Dendritic cell treated with granulocyte-macrophage colony-stimulating factor and Interleukin-4, amounts not matched to agents 40 ng/mL and 50 ng/mL, for 4 days (primary cell): ENCODE results near the gene TRIP13.
"Not testable (repeated sequence)": the region's sequence is repeated elsewhere in the genome, so short reads cannot be mapped to it uniquely, and the experiment has no call there.

Experiments used
- H3K27ac Mint-ChIP-seq: one replicate; pipeline ENCODE4 v1.8.0; 2022; ENCODE audit warnings: mild to moderate bottlenecking, mixed read lengths
- H3K27me3 Mint-ChIP-seq: one replicate; pipeline ENCODE4 v1.8.0; 2022; ENCODE audit warnings: mild to moderate bottlenecking, mixed read lengths
- H3K36me3 Mint-ChIP-seq: one replicate; pipeline ENCODE4 v1.8.0; 2022; ENCODE audit warnings: low read depth, mixed read lengths
- H3K4me1 Mint-ChIP-seq: one replicate; pipeline ENCODE4 v1.8.0; 2022; ENCODE audit warnings: low read depth, mixed read lengths
- H3K4me3 Mint-ChIP-seq: one replicate; pipeline ENCODE4 v1.8.0; 2022; ENCODE audit warnings: mild to moderate bottlenecking, moderate library complexity, mixed read lengths
- H3K9me3 Mint-ChIP-seq: one replicate; pipeline ENCODE4 v1.8.0; 2022; ENCODE audit warnings: mixed read lengths
- intact Hi-C: fragments of 100-400 bp; cut with micrococcal nuclease; formaldehyde crosslinking; loops from one replicate; pipeline ENCODE4 v1.15.0; 2022

Gene TRIP13

DNA sequence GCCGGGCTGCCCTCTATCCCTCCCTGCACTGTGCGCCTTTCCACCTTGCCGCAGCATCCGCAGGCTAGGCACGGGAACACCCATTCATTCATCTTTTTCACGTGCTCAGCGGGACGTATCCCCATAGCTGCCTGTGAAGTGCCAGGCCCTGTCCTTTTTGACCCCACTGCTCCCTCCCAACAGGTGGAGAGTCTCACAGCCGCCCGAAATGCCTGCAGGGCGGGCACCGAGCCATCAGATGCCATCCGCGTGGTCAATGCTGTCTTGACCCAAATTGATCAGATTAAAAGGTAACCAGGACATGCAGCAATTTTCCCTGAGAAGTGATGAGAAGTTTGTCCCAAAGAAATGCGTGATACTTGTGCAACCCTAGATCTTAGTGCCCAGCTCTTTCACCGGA is 15.5 kb downstream of the TRIP13 start:
- intact Hi-C loops = no loop called here
- no peaks in the 10 kb centered on the region for H3K27me3 Mint-ChIP-seq
- no peak overlapping the region for H3K27ac Mint-ChIP-seq
- no peaks in the 10 kb centered on the region for H3K4me1 Mint-ChIP-seq
- no peak overlapping the region for H3K4me3 Mint-ChIP-seq
- H3K36me3 Mint-ChIP-seq = peaks cover 10% of the 10 kb centered on the region
- no peaks in the 10 kb centered on the region for H3K9me3 Mint-ChIP-seq

- no peaks in the 10 kb centered on the region for H3K27me3 Mint-ChIP-seq
- no peaks in the 10 kb centered on the region for H3K4me1 Mint-ChIP-seq
- intact Hi-C loops = no loop called here
- peaks cover 10% of the 10 kb centered on the region for H3K36me3 Mint-ChIP-seq
- no peak overlapping the region for H3K27ac Mint-ChIP-seq
- no peaks in the 10 kb centered on the region for H3K9me3 Mint-ChIP-seq
- no peak overlapping the region for H3K4me3 Mint-ChIP-seq
These were observed 16.4 kb downstream of the TRIP13 start for GRCh38 chr5:909086-909485.

- no peaks in the 10 kb centered on the region for H3K27me3 Mint-ChIP-seq
- no peak overlapping the region for H3K27ac Mint-ChIP-seq
These were observed 17.5 kb downstream of the TRIP13 start for GRCh38 chr5:909994-910768.

GRCh38 chr5:910769-911160 is 18.1 kb downstream of the TRIP13 start:
- no peak overlapping the region for H3K27ac Mint-ChIP-seq
- no peaks in the 10 kb centered on the region for H3K4me1 Mint-ChIP-seq
- no peaks in the 10 kb centered on the region for H3K27me3 Mint-ChIP-seq
- H3K36me3 Mint-ChIP-seq = peaks cover 11% of the 10 kb centered on the region
- H3K9me3 Mint-ChIP-seq = no peaks in the 10 kb centered on the region
- no peak overlapping the region for H3K4me3 Mint-ChIP-seq
- intact Hi-C loops = no loop called here

More at GRCh38 chr5:909994-910768, 17.5 kb downstream of the TRIP13 start:
- Mint-ChIP-seq H3K9me3 (no peaks in the 10 kb centered on the region), H3K36me3 (peaks cover 11% of the 10 kb centered on the region), H3K4me1 (no peaks in the 10 kb centered on the region), H3K4me3 (no peak overlapping the region)
- intact Hi-C loops = no loop called here

GRCh38 chr5:911601-912000 is 18.9 kb downstream of the TRIP13 start:
- no peaks in the 10 kb centered on the region for H3K27me3 Mint-ChIP-seq
- no peak overlapping the region for H3K4me3 Mint-ChIP-seq
- H3K27ac Mint-ChIP-seq = no peak overlapping the region
- H3K36me3 Mint-ChIP-seq = peaks cover 11% of the 10 kb centered on the region
- no peaks in the 10 kb centered on the region for H3K9me3 Mint-ChIP-seq
- intact Hi-C loops = no loop called here
- H3K4me1 Mint-ChIP-seq = no peaks in the 10 kb centered on the region

GRCh38 chr5:912280-913091 is 19.8 kb downstream of the TRIP13 start:
- intact Hi-C loops = no loop called here
- Mint-ChIP-seq H3K4me1 (no peaks in the 10 kb centered on the region), H3K27me3 (no peaks in the 10 kb centered on the region), H3K9me3 (no peaks in the 10 kb centered on the region), H3K27ac (no peak overlapping the region), H3K4me3 (no peak overlapping the region), H3K36me3 (peaks cover 11% of the 10 kb centered on the region)

GRCh38 chr5:914174-914573 is 21.5 kb downstream of the TRIP13 start:
- Mint-ChIP-seq H3K36me3 (peaks cover 11% of the 10 kb centered on the region), H3K27me3 (no peaks in the 10 kb centered on the region), H3K27ac (no peak overlapping the region), H3K4me3 (no peak overlapping the region), H3K9me3 (no peaks in the 10 kb centered on the region), H3K4me1 (no peaks in the 10 kb centered on the region)
- intact Hi-C loops = no loop called here

- H3K4me1 Mint-ChIP-seq = no peaks in the 10 kb centered on the region
- H3K9me3 Mint-ChIP-seq = no peaks in the 10 kb centered on the region
- H3K4me3 Mint-ChIP-seq = no peak overlapping the region
- H3K27ac Mint-ChIP-seq = no peak overlapping the region
- H3K27me3 Mint-ChIP-seq = no peaks in the 10 kb centered on the region
- peaks cover 11% of the 10 kb centered on the region for H3K36me3 Mint-ChIP-seq
- intact Hi-C loops = no loop called here
These were observed 21.9 kb downstream of the TRIP13 start for GRCh38 chr5:914612-915011.

GRCh38 chr5:915346-915745 is 22.7 kb downstream of the TRIP13 start:
- H3K27ac Mint-ChIP-seq, H3K27me3 Mint-ChIP-seq, H3K9me3 Mint-ChIP-seq, H3K4me1 Mint-ChIP-seq, H3K4me3 Mint-ChIP-seq, intact Hi-C loops: not testable (repeated sequence)
- peaks cover 11% of the 10 kb centered on the region for H3K36me3 Mint-ChIP-seq

DNA sequence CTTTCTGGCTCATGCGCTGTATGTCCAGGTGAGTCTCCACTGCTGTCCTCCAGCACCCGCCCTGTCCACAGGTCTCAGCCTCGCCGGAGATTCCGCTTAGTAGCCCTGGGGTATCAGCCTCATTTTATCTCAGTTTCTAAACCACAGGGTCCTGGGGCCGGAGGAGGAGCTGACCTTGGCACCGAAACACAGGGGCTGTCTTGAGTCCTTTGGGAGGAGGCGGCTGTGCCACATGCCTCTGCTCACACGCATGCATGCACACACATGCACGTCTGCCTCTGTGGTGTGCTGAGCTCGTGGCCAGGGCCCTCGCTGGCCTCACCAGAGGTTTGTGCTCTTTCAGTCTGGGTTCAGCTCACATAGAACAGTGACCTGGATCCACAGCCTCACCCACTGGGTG is 23.3 kb downstream of the TRIP13 start:
- Mint-ChIP-seq H3K27ac (no peak overlapping the region), H3K27me3 (no peaks in the 10 kb centered on the region), H3K9me3 (no peaks in the 10 kb centered on the region), H3K4me3 (no peak overlapping the region), H3K36me3 (peaks cover 11% of the 10 kb centered on the region), H3K4me1 (no peaks in the 10 kb centered on the region)
- intact Hi-C loops = no loop called here

GRCh38 chr5:916441-917293 is 24.0 kb downstream of the TRIP13 start:
- no peaks in the 10 kb centered on the region for H3K9me3 Mint-ChIP-seq
- H3K4me3 Mint-ChIP-seq = no peak overlapping the region
- H3K4me1 Mint-ChIP-seq = no peaks in the 10 kb centered on the region
- no peak overlapping the region for H3K27ac Mint-ChIP-seq
- peaks cover 11% of the 10 kb centered on the region for H3K36me3 Mint-ChIP-seq
- no peaks in the 10 kb centered on the region for H3K27me3 Mint-ChIP-seq
- intact Hi-C loops = no loop called here

GRCh38 chr5:918717-919116 is 26.0 kb downstream of the TRIP13 start:
- H3K27me3 Mint-ChIP-seq, H3K36me3 Mint-ChIP-seq, H3K9me3 Mint-ChIP-seq, H3K27ac Mint-ChIP-seq, H3K4me3 Mint-ChIP-seq, H3K4me1 Mint-ChIP-seq, intact Hi-C loops: not testable (repeated sequence)

DNA sequence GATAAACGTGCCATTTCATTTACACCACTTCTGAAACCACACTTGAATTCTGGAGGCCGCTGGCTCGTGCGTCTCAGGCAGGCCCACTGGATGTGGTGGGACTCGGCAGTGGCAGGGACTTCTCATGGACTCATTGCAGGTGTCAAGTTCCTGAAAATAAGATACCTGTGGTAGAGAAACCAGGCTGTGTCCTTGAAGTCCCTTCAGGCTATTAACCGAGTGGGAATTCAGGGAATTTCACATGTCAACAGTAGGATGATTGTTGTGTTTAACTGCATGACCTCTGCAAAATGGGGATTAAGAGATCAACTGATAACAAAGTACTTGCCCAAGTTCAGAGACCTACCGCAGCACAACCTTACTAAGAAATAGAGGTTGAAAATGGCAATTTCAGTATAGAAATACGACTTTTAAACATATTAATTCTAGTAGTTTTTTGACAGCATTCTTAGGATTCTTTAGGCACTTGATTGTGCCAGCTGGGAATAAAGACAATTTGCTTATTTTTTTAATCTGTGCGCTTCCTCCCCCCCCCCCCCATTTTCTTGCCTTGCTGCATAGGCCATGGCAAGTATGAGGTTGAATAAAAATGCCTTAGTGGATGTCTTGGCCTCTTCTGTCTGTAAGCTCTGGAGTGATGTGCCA is 26.8 kb downstream of the TRIP13 start:
- intact Hi-C loops = no loop called here
- Mint-ChIP-seq H3K36me3 (peaks cover 5% of the 10 kb centered on the region), H3K9me3 (no peaks in the 10 kb centered on the region), H3K4me3 (no peak overlapping the region), H3K4me1 (no peaks in the 10 kb centered on the region), H3K27ac (no peak overlapping the region), H3K27me3 (peaks cover 9% of the 10 kb centered on the region)
